ENCODE data around the gene ATRIP. TPM values are rescaled to one million over a fixed set of nuclear protein-coding genes. Genes with fewer than 3 reads are reported as not detected.

ATRIP gene
- polyA plus RNA-seq, 3 donors = 1.8 to 4.7 (median 2.8) TPM

DNA sequence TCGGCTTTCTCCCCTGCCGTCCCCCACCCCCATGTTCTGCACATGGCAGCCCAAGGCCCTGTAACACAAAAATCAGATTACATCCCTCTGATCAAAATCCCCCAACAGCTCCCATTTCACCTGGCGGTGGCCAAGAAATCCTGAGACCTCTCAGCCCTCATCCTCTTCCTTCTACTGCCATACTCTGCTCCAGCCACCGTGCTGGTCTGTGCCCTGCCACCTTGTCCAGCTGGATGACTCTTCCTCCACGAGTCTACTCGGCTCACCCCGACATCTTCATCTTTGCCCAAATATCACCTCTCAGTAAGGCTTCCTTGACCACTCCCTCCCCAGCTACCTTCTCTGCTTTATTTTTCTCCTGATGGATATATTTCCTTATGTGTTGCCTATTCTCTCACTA, 9.7 kb upstream of the ATRIP start:
- H3K4me3 ChIP-seq (replicated peaks in 1 of 3; ENCODE audit: low read depth in 2 of 3, low read length in 3 of 3) = no peak overlapping the region
- peak overlapping the region in 1 of 2 donors; percentile 42 for H3K27ac ChIP-seq (ENCODE audit: low read depth in 1 of 2, low read length in 2 of 2)
- no peak overlapping the region for H3K4me3 Mint-ChIP-seq
- H3K27me3 ChIP-seq (ENCODE audit: control insufficient read depth in 2 of 2, insufficient read depth in 2 of 2, low read length in 2 of 2) = no peaks in the 10 kb centered on the region
- 99% methylated on average over 7 of the region's 7 CpGs for WGBS (ENCODE audit: insufficient coverage)
- no peak for DNase-seq
- H3K27ac Mint-ChIP-seq = no peak overlapping the region
- H3K9me3 Mint-ChIP-seq = no peaks in the 10 kb centered on the region
- intact Hi-C loops (cut with micrococcal nuclease) = loop anchor here (1.0 to 10.0 kb wide), 5 partner anchors 35 to 242 kb away; no protein-coding TSS in a partner anchor
- H3K27me3 Mint-ChIP-seq (ENCODE audit: low read depth in 3 of 3) = peaks cover 0 to 1% (median 0%) of the 10 kb centered on the region in 3 donors
- peaks cover 14 to 34% of the 10 kb centered on the region in 2 donors for H3K36me3 ChIP-seq (replicated peaks in 1 of 2; ENCODE audit: control insufficient read depth in 1 of 2, insufficient read depth in 2 of 2, low read length in 2 of 2)
- H3K4me1 Mint-ChIP-seq = peaks cover 38% of the 10 kb centered on the region
- no peak overlapping the region for H3K9ac ChIP-seq (ENCODE audit: insufficient read depth, low read length, poor library complexity, severe bottlenecking)
- peaks cover 24 to 37% of the 10 kb centered on the region in 2 donors for H3K4me1 ChIP-seq (ENCODE audit: control insufficient read depth in 1 of 2, insufficient read depth in 2 of 2, low read length in 2 of 2)
- TF ChIP-seq, protein P1, sequence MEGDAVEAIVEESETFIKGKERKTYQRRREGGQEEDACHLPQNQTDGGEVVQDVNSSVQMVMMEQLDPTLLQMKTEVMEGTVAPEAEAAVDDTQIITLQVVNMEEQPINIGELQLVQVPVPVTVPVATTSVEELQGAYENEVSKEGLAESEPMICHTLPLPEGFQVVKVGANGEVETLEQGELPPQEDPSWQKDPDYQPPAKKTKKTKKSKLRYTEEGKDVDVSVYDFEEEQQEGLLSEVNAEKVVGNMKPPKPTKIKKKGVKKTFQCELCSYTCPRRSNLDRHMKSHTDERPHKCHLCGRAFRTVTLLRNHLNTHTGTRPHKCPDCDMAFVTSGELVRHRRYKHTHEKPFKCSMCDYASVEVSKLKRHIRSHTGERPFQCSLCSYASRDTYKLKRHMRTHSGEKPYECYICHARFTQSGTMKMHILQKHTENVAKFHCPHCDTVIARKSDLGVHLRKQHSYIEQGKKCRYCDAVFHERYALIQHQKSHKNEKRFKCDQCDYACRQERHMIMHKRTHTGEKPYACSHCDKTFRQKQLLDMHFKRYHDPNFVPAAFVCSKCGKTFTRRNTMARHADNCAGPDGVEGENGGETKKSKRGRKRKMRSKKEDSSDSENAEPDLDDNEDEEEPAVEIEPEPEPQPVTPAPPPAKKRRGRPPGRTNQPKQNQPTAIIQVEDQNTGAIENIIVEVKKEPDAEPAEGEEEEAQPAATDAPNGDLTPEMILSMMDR (IDR thresholded peaks at IDR 0.05) = no peak
- no peaks in the 10 kb centered on the region for H3K9me3 ChIP-seq (replicated peaks in 1 of 2; ENCODE audit: control insufficient read depth in 1 of 2, insufficient read depth in 1 of 2, low read length in 2 of 2)
- H3K79me2 ChIP-seq (ENCODE audit: insufficient read depth, low read length) = peaks cover 36% of the 10 kb centered on the region
- no peak overlapping the region for H3K4me2 ChIP-seq (replicated peaks; ENCODE audit: extremely low read depth, low read length, poor library complexity, severe bottlenecking)
- H3K36me3 Mint-ChIP-seq = peaks cover 25 to 26% of the 10 kb centered on the region in 2 donors
- H4K20me1 ChIP-seq (ENCODE audit: insufficient read depth, low read length) = no peaks in the 10 kb centered on the region
- H2AFZ ChIP-seq (ENCODE audit: insufficient read depth, low read depth, low read length, poor library complexity, severe bottlenecking) = no peak overlapping the region

DNA sequence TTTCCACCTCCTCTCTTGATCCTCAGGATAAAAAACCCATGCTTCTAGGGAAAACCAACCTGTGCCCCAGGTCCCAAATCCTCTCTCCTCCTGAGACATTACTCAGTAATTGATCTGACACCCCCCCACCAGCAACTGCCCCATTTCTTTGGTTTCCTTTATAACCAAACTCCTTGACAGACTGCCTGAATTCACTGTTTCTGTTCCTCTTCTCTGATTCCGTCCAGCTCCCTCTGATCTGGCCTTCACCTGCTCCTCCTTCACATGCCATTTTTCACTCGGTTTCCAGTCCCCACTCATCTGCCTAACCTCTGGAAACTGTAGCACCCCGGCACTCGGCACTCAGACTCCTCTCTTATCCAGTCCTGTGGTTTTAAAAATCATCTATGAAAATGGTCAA, 8.7 kb upstream of the ATRIP start:
- Histone ChIP-seq H3K4me2 (replicated peaks; ENCODE audit: extremely low read depth, low read length, poor library complexity, severe bottlenecking) (no peak overlapping the region), H3K79me2 (ENCODE audit: insufficient read depth, low read length) (peaks cover 46% of the 10 kb centered on the region), H3K9me3 (replicated peaks in 1 of 2; ENCODE audit: control insufficient read depth in 1 of 2, insufficient read depth in 1 of 2, low read length in 2 of 2) (no peaks in the 10 kb centered on the region), H3K36me3 (replicated peaks in 1 of 2; ENCODE audit: control insufficient read depth in 1 of 2, insufficient read depth in 2 of 2, low read length in 2 of 2) (peaks cover 13 to 33% of the 10 kb centered on the region in 2 donors), H4K20me1 (ENCODE audit: insufficient read depth, low read length) (peaks cover 3% of the 10 kb centered on the region), H3K27me3 (ENCODE audit: control insufficient read depth in 2 of 2, insufficient read depth in 2 of 2, low read length in 2 of 2) (no peaks in the 10 kb centered on the region), H2AFZ (ENCODE audit: insufficient read depth, low read depth, low read length, poor library complexity, severe bottlenecking) (no peak overlapping the region), H3K9ac (ENCODE audit: insufficient read depth, low read length, poor library complexity, severe bottlenecking) (no peak overlapping the region), H3K4me3 (replicated peaks in 1 of 3; ENCODE audit: low read depth in 2 of 3, low read length in 3 of 3) (no peak overlapping the region), H3K4me1 (ENCODE audit: control insufficient read depth in 1 of 2, insufficient read depth in 2 of 2, low read length in 2 of 2) (peaks cover 25 to 40% of the 10 kb centered on the region in 2 donors), H3K27ac (ENCODE audit: low read depth in 1 of 2, low read length in 2 of 2) (no peak overlapping the region)
- intact Hi-C loops (cut with micrococcal nuclease) = loop anchor here (2.0 to 10.0 kb wide), 3 partner anchors 36 to 243 kb away; no protein-coding TSS in a partner anchor
- H3K4me3 Mint-ChIP-seq = no peak overlapping the region
- H3K36me3 Mint-ChIP-seq = peaks cover 23 to 32% of the 10 kb centered on the region in 2 donors
- TF ChIP-seq, protein P1 (IDR thresholded peaks at IDR 0.05) = no peak
- peaks cover 38% of the 10 kb centered on the region for H3K4me1 Mint-ChIP-seq
- peak overlapping the region in 3 of 7 donors; percentile 20 to 44 (median 31) for H3K27ac Mint-ChIP-seq
- 0% methylated on average over 1 of the region's 4 CpGs for WGBS (ENCODE audit: insufficient coverage)
- peaks cover 0 to 3% (median 0%) of the 10 kb centered on the region in 3 donors for H3K27me3 Mint-ChIP-seq (ENCODE audit: low read depth in 3 of 3)
- no peaks in the 10 kb centered on the region for H3K9me3 Mint-ChIP-seq
- no peak for DNase-seq
